Measurements from ENCODE around the gene NKX2-1. TPM values are rescaled to one million over a fixed set of nuclear protein-coding genes. Genes with fewer than 3 reads are reported as not detected.

Gene NKX2-1
- total and polyA plus RNA-seq, 3 donors from 2014 or later = 0.43 to 0.79 TPM; not detected in 1

- DNase-seq = no peak
- intact Hi-C loops (cut with DNase I; ENCODE audit: low total_unique reads) = no loop called here
- peaks cover 5% of the 10 kb centered on the region for H3K4me1 ChIP-seq
- H3K27ac ChIP-seq = no peak overlapping the region
- H3K9me3 ChIP-seq = no peaks in the 10 kb centered on the region
- 4 to 6% methylated on average over 14 of the region's 14 CpGs for WGBS, 2 donors
- TF ChIP-seq POLR2A (IDR thresholded peaks at IDR 0.05) (no peak), CTCF (IDR thresholded peaks at IDR 0.05) (no peak)
- no peak overlapping the region for H3K4me3 ChIP-seq
- H3K27me3 ChIP-seq = no peaks in the 10 kb centered on the region
- H3K36me3 ChIP-seq (ENCODE audit: low read depth, missing control alignments) = no peaks in the 10 kb centered on the region
Observed at GRCh38 chr14:36515105-36515593, 4.9 kb downstream of the NKX2-1 start.

GRCh38 chr14:36514278-36515104, 5.5 kb downstream of the NKX2-1 start:
- 1 to 3% methylated on average over 25 to 38 of the region's 38 CpGs for WGBS, 2 donors
- intact Hi-C loops (cut with DNase I; ENCODE audit: low total_unique reads) = no loop called here
- H3K27me3 ChIP-seq = no peaks in the 10 kb centered on the region
- H3K4me1 ChIP-seq = peaks cover 5% of the 10 kb centered on the region
- TF ChIP-seq CTCF (IDR thresholded peaks at IDR 0.05) (no peak), POLR2A (IDR thresholded peaks at IDR 0.05) (no peak)
- no peaks in the 10 kb centered on the region for H3K9me3 ChIP-seq
- H3K27ac ChIP-seq = no peak overlapping the region
- H3K36me3 ChIP-seq (ENCODE audit: low read depth, missing control alignments) = no peaks in the 10 kb centered on the region
- DNase-seq = no peak
- no peak overlapping the region for H3K4me3 ChIP-seq

GRCh38 chr14:36513451-36514277, 6.4 kb downstream of the NKX2-1 start:
- no peak for DNase-seq
- Histone ChIP-seq H3K9me3 (no peaks in the 10 kb centered on the region), H3K36me3 (ENCODE audit: low read depth, missing control alignments) (no peaks in the 10 kb centered on the region), H3K27ac (no peak overlapping the region), H3K4me3 (no peak overlapping the region), H3K27me3 (no peaks in the 10 kb centered on the region), H3K4me1 (peaks cover under 1% of the 10 kb centered on the region)
- no peak for TF ChIP-seq POLR2A (IDR thresholded peaks at IDR 0.05)
- TF ChIP-seq CTCF (IDR thresholded peaks at IDR 0.05) = no peak
- intact Hi-C loops (cut with DNase I; ENCODE audit: low total_unique reads) = no loop called here
- 0 to 1% methylated on average over 14 to 38 of the region's 38 CpGs for WGBS, 2 donors

GRCh38 chr14:36513012-36513420, 7.0 kb downstream of the NKX2-1 start:
- Histone ChIP-seq H3K27ac (no peak overlapping the region), H3K27me3 (no peaks in the 10 kb centered on the region), H3K9me3 (no peaks in the 10 kb centered on the region), H3K4me1 (no peaks in the 10 kb centered on the region), H3K4me3 (no peak overlapping the region), H3K36me3 (ENCODE audit: low read depth, missing control alignments) (no peaks in the 10 kb centered on the region)
- DNase-seq = no peak
- intact Hi-C loops (cut with DNase I; ENCODE audit: low total_unique reads) = no loop called here
- no peak for TF ChIP-seq CTCF (IDR thresholded peaks at IDR 0.05)
- TF ChIP-seq POLR2A (IDR thresholded peaks at IDR 0.05) = no peak
- WGBS, 2 donors = 3 to 5% methylated on average over 16 to 17 of the region's 17 CpGs

Measured in testis (tissue), 3 donors.